Activated CD8-positive, alpha-beta T cell treated with anti-CD3 and anti-CD28 coated beads, Interleukin-2, amount 10 ng/mL, durations not matched to agents 7 days and 5 days (primary cell): Measurements from ENCODE around the gene PPP1CA. TPM values are rescaled to one million over a fixed set of nuclear protein-coding genes. Genes with fewer than 3 reads are reported as not detected.
A peak's percentile ranks its signal among the peaks of the same experiment; 100 is the strongest.

Experiments
- ATAC-seq: fragments of 150-1000 bp; cut with Tn5 transposase; one replicate; pipeline ENCODE4 v1.10.0; 2021; ENCODE audit warnings: moderate library complexity
- CTCF ChIA-PET: fragments of 350-600 bp; sonication (Branson Sonifier 250); formaldehyde crosslinking; loops from one replicate; lab custom pipeline; 2021; ENCODE audit warnings: antibody characterized with exemption; lab: Charles Lee
- POLR2A ChIA-PET: fragments of 350-600 bp; sonication (Branson Sonifier 250); formaldehyde crosslinking; loops from one replicate; lab custom pipeline; 2021; ENCODE audit warnings: antibody characterized with exemption; lab: Charles Lee
- DNase-seq: peaks from one replicate; pipeline ENCODE4 v3.0.0-alpha.2; 2020
- H3K27ac Mint-ChIP-seq: one replicate; pipeline ENCODE4 v1.8.0; 2021; ENCODE audit warnings: mild to moderate bottlenecking, mixed read lengths
- H3K27me3 Mint-ChIP-seq: one replicate; pipeline ENCODE4 v1.8.0; 2021; ENCODE audit warnings: low read depth, mixed read lengths
- H3K36me3 Mint-ChIP-seq: one replicate; pipeline ENCODE4 v1.8.0; 2021; ENCODE audit warnings: low read depth, mixed read lengths
- H3K4me1 Mint-ChIP-seq: one replicate; pipeline ENCODE4 v1.8.0; 2021; ENCODE audit warnings: low read depth, mixed read lengths
- H3K4me3 Mint-ChIP-seq: one replicate; pipeline ENCODE4 v1.8.0; 2021; ENCODE audit warnings: mild to moderate bottlenecking, mixed read lengths
- H3K9me3 Mint-ChIP-seq: one replicate; pipeline ENCODE4 v1.8.0; 2022; ENCODE audit warnings: mixed read lengths; ENCODE audit not compliant: insufficient read depth
- total RNA-seq, 2 experiments: library from RNA; stranded (reverse); gene quantifications; one replicate each; pipeline ENCODE4 v1.2.3, GENCODE V29; 2021

PPP1CA gene
- total RNA-seq, 2 experiments from 2014 or later, result 429 to 434 TPM

DNA sequence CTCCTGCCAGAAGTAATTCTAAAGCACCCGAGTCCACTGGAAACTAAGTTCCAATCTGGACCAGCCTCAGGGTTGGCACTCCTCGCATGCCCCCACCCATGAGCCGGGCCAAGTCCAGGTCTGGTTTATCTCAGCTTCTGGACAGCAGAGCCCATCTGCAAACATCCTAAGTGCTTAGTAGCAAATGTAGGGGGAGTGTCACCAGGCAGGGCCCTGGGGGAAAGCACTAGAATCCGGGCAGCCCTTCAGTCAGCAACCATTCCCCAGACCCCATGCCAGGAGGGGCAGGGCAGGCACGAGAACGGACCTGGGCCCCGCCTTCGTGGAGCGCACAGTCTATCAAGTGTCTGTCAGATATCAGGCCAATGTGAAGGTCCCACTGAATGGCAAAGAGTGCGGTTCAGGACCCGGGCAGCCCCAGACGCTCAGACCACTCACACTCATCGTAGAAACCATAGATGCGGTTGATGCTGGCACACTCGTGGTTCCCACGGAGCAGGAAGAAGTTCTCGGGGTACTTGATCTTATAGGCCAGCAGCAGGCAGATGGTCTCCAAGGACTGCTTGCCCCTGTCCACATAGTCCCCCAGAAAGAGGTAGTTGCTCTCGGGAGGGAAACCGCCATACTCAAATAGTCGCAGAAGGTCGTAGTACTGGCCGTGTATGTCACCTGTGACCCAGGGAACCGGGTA lies 1.3 kb downstream of the PPP1CA start:
- Mint-ChIP-seq H3K4me3 (peak overlapping the region; percentile 90), H3K36me3 (peaks cover 64% of the 10 kb centered on the region), H3K9me3 (no peaks in the 10 kb centered on the region), H3K27ac (peak overlapping the region; percentile 86), H3K4me1 (peaks cover 64% of the 10 kb centered on the region), H3K27me3 (no peaks in the 10 kb centered on the region)
- DNase-seq (no peak), ATAC-seq (no peak)
- POLR2A ChIA-PET, result interaction anchor here (0.6 to 6.9 kb wide), 11 partner anchors 9 to 161 kb away, joined by 3 to 109 read pairs (median 27); partner anchors contain the start of genes CDK2AP2, POLD4, PTPRCAP and RAD9A
- CTCF ChIA-PET, result interaction anchor here (0.8 to 5.7 kb wide), 15 partner anchors 9 to 184 kb away, joined by 3 to 73 read pairs (median 9); partner anchors contain the start of genes AIP, GSTP1, PITPNM1 and POLD4

DNA sequence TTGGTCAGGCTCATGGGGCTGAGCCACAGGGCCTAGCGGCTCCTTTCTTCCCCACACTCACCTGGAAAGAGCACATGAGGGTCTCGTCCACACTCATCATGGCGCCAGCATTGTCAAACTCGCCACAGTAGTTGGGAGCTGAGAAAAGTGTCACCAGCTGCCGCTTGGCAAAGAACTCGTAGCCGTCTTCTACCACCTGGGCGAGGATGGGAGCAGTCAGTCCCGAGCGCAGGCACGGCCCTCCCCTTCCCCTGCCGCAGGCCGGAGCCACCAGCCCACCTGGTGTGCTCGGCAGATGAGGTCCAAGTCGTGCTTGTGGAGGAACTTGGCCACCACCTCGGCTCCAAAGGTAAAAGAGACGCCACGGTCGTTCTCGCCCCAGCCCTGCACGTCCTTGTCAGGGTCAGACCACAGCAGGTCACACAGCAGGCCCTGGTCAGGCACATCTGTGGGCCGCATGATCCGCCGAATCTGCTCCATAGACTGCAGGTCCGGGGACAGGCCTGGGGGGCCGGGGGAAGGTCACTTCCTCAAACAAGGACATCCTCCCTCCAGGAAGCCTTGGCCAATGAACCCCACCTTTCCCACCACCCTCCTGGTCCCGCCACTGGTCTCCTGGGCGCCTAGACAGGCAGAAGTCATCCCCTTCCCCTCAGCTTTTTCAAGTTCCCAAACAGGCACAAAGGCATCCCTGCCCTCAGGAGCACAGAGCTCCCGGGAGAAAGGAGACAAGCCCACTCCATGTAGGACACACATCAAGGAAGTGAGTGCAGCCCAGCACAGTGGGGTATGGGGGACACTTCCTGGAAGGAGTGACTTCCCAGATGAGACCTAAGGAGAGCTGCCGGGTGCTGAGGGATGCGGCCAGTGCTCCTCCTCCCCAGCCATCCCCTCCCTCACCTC lies 2.7 kb downstream of the PPP1CA start:
- DNase-seq, result no peak
- Mint-ChIP-seq H3K27me3 (no peaks in the 10 kb centered on the region), H3K4me1 (peaks cover 68% of the 10 kb centered on the region), H3K4me3 (peak overlapping the region; percentile 40), H3K27ac (peak overlapping the region; percentile 64), H3K36me3 (peaks cover 59% of the 10 kb centered on the region), H3K9me3 (no peaks in the 10 kb centered on the region)
- ATAC-seq, result no peak
- ChIA-PET CTCF (interaction anchor here (0.8 to 31.4 kb wide), 4 partner anchors 17 to 53 kb away, joined by 4 to 998 read pairs (median 20); partner anchors contain the start of gene POLD4), POLR2A (interaction anchor here (3.2 to 6.9 kb wide), 2 partner anchors 38 to 39 kb away, joined by 11 to 109 read pairs; partner anchors contain the start of gene PTPRCAP)

- ATAC-seq, result no peak
- Mint-ChIP-seq H3K36me3 (peaks cover 63% of the 10 kb centered on the region), H3K27ac (peak overlapping the region; percentile 89), H3K4me1 (peaks cover 70% of the 10 kb centered on the region), H3K9me3 (no peaks in the 10 kb centered on the region), H3K4me3 (peak overlapping the region; percentile 63), H3K27me3 (no peaks in the 10 kb centered on the region)
- CTCF ChIA-PET, result interaction anchor here (0.7 to 31.4 kb wide), 3 partner anchors 16 to 41 kb away, joined by 3 to 998 read pairs (median 7); partner anchors contain the start of gene POLD4
- no peak for DNase-seq
- POLR2A ChIA-PET, result interaction anchor here (0.6 to 3.2 kb wide), 4 partner anchors 11 to 422 kb away, joined by 3 to 11 read pairs (median 4); partner anchors contain the start of gene PTPRCAP
Measured at GRCh38 chr11:67397986-67398660, 3.5 kb downstream of the PPP1CA start.

- Mint-ChIP-seq H3K27ac (peak overlapping the region; percentile 89), H3K4me3 (peak overlapping the region; percentile 63)
Measured at GRCh38 chr11:67397536-67397935, 4.1 kb downstream of the PPP1CA start.

DNA sequence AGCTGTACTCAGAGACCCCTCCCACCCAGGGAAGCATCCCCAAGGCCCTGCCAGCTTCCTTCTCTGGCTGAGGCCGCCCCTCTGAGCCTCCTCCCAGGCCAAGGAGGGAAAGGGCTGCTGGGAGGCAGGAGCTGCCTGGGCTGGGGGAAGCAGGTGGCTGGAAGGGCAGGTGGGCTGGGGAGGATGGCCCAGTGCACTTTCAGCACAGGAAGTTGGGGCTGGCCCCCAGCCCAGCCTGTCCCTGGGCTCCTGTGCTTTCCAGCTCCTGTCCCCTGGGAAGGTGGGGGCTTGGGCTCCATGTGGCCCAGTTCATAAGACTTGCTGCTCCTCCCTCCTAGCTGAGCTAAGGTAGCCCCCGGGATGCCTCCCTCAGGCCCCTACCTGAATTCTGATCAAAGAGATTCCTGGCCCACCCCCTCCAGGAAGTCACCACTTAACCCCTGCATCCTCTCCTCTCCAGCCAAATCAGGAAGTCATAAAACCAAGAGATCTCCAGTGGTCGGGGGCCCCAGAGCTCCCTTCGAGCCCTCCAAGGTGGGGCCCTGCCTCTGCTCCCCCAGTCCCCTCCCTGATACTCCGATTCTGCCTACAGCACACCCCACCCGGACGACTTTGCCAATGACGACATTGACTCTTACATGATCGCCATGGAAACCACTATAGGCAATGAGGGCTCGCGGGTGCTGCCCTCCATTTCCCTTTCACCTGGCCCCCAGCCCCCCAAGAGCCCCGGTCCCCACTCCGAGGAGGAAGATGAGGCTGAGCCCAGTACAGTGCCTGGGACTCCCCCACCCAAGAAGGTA lies 4.9 kb downstream of the PPP1CA start:
- Mint-ChIP-seq H3K4me3 (peak overlapping the region; percentile 70), H3K4me1 (peaks cover 67% of the 10 kb centered on the region), H3K27me3 (no peaks in the 10 kb centered on the region), H3K36me3 (peaks cover 70% of the 10 kb centered on the region), H3K9me3 (no peaks in the 10 kb centered on the region), H3K27ac (peak overlapping the region; percentile 89)
- DNase-seq, result no peak
- ChIA-PET CTCF (interaction anchor here (1.3 to 31.4 kb wide), 3 partner anchors 14 to 39 kb away, joined by 3 to 998 read pairs (median 7); partner anchors contain the start of gene POLD4), POLR2A (interaction anchor here (0.7 to 3.2 kb wide), 6 partner anchors 8 to 218 kb away, joined by 3 to 11 read pairs (median 4); partner anchors contain the start of genes PTPRCAP and TBC1D10C)
- peak; percentile 7 for ATAC-seq

More at GRCh38 chr11:67397536-67397935, 4.1 kb downstream of the PPP1CA start:
- DNase-seq, result no peak
- no peak for ATAC-seq
- H3K36me3 Mint-ChIP-seq, result peaks cover 66% of the 10 kb centered on the region
- no peaks in the 10 kb centered on the region for H3K27me3 Mint-ChIP-seq
- POLR2A ChIA-PET, result interaction anchor here (0.6 to 3.2 kb wide), 4 partner anchors 11 to 421 kb away, joined by 3 to 11 read pairs (median 4); partner anchors contain the start of gene PTPRCAP
- CTCF ChIA-PET, result interaction anchor here (0.7 to 31.4 kb wide), 3 partner anchors 15 to 40 kb away, joined by 3 to 998 read pairs (median 7); partner anchors contain the start of gene POLD4
- H3K4me1 Mint-ChIP-seq, result peaks cover 69% of the 10 kb centered on the region
- no peaks in the 10 kb centered on the region for H3K9me3 Mint-ChIP-seq

GRCh38 chr11:67396259-67396581 lies 5.4 kb downstream of the PPP1CA start:
- DNase-seq (no peak), ATAC-seq (no peak)
- ChIA-PET CTCF (interaction anchor here (1.3 to 31.4 kb wide), 2 partner anchors 22 to 39 kb away, joined by 3 to 998 read pairs; partner anchors contain the start of gene POLD4), POLR2A (interaction anchor here (0.7 to 3.2 kb wide), 5 partner anchors 8 to 219 kb away, joined by 3 to 11 read pairs (median 4); partner anchors contain the start of genes PTPRCAP and TBC1D10C)
- H3K27me3 Mint-ChIP-seq, result no peaks in the 10 kb centered on the region
- peaks cover 70% of the 10 kb centered on the region for H3K36me3 Mint-ChIP-seq
- H3K27ac Mint-ChIP-seq, result peak overlapping the region; percentile 89
- peaks cover 71% of the 10 kb centered on the region for H3K4me1 Mint-ChIP-seq
- H3K9me3 Mint-ChIP-seq, result no peaks in the 10 kb centered on the region
- H3K4me3 Mint-ChIP-seq, result no peak overlapping the region

GRCh38 chr11:67395555-67396258 lies 6.0 kb downstream of the PPP1CA start:
- no peak overlapping the region for H3K4me3 Mint-ChIP-seq
- POLR2A ChIA-PET, result interaction anchor here (0.7 to 3.2 kb wide), 5 partner anchors 9 to 219 kb away, joined by 3 to 11 read pairs (median 4); partner anchors contain the start of genes PTPRCAP and TBC1D10C
- H3K9me3 Mint-ChIP-seq, result no peaks in the 10 kb centered on the region
- H3K4me1 Mint-ChIP-seq, result peaks cover 74% of the 10 kb centered on the region
- H3K36me3 Mint-ChIP-seq, result peaks cover 69% of the 10 kb centered on the region
- H3K27ac Mint-ChIP-seq, result peak overlapping the region; percentile 89
- CTCF ChIA-PET, result interaction anchor here (1.1 to 31.4 kb wide), 3 partner anchors 23 to 49 kb away, joined by 3 to 998 read pairs (median 3); partner anchors contain the start of gene POLD4
- H3K27me3 Mint-ChIP-seq, result no peaks in the 10 kb centered on the region
- DNase-seq, result no peak
- no peak for ATAC-seq

DNA sequence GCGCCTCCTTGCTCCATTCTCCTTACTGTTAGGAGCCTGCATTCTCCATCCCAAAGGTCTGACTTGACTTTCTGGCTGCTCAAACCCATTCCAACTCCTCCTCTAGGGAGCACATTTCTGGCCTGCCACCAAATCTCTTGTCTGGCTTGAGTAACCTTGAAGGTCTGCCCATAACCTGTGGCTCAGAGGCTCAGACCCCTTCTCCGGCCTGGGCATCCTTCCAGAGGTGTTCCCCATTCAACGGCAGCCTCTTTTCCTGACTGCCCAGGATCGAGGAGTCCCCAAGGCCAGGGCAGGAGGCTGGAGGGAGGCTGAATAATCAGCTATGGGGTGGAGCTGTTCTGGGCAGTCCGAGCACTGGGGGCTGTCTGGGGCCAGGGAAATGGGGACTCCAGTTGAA lies 7.7 kb downstream of the PPP1CA start:
- peaks cover 72% of the 10 kb centered on the region for H3K4me1 Mint-ChIP-seq
- no peaks in the 10 kb centered on the region for H3K27me3 Mint-ChIP-seq
- peak overlapping the region; percentile 22 for H3K4me3 Mint-ChIP-seq
- H3K27ac Mint-ChIP-seq, result peak overlapping the region; percentile 18
- ChIA-PET CTCF (interaction anchor here (4.1 to 31.4 kb wide), 3 partner anchors 8 to 36 kb away, joined by 32 to 998 read pairs (median 36); partner anchors contain the start of genes POLD4 and PPP1CA), POLR2A (no interaction called here)
- DNase-seq, result no peak
- no peaks in the 10 kb centered on the region for H3K9me3 Mint-ChIP-seq
- ATAC-seq, result no peak
- H3K36me3 Mint-ChIP-seq, result peaks cover 52% of the 10 kb centered on the region

GRCh38 chr11:67393437-67393836 lies 8.2 kb downstream of the PPP1CA start:
- no peaks in the 10 kb centered on the region for H3K9me3 Mint-ChIP-seq
- H3K27me3 Mint-ChIP-seq, result no peaks in the 10 kb centered on the region
- ChIA-PET CTCF (interaction anchor here (4.1 to 31.4 kb wide), 3 partner anchors 8 to 36 kb away, joined by 32 to 998 read pairs (median 36); partner anchors contain the start of genes POLD4 and PPP1CA), POLR2A (no interaction called here)
- H3K36me3 Mint-ChIP-seq, result peaks cover 48% of the 10 kb centered on the region
- peak overlapping the region; percentile 18 for H3K27ac Mint-ChIP-seq
- DNase-seq, result no peak
- peak overlapping the region; percentile 97 for H3K4me3 Mint-ChIP-seq
- ATAC-seq, result no peak
- H3K4me1 Mint-ChIP-seq, result peaks cover 69% of the 10 kb centered on the region
